Measurements from ENCODE around the gene PGR. TPM values are rescaled to one million over a fixed set of nuclear protein-coding genes. Genes with fewer than 3 reads are reported as not detected.
"Not testable (repeated sequence)": the region's sequence is repeated elsewhere in the genome, so short reads cannot be mapped to it uniquely, and the experiment has no call there.

PGR gene
- total RNA-seq, 1 donor from 2014 or later, result 1.9 TPM

- no peaks in the 10 kb centered on the region for H3K4me1 ChIP-seq
- H3K27me3 ChIP-seq (ENCODE audit: low read depth), result no peaks in the 10 kb centered on the region
- intact Hi-C loops (cut with DNase I), result no loop called here
- no peaks in the 10 kb centered on the region for H3K36me3 ChIP-seq
- H3K27ac ChIP-seq, result no peak overlapping the region
- no peak overlapping the region for H3K4me3 ChIP-seq
- ATAC-seq (no peak), DNase-seq (no peak)
- no peaks in the 10 kb centered on the region for H3K9me3 ChIP-seq
- TF ChIP-seq, protein P1, sequence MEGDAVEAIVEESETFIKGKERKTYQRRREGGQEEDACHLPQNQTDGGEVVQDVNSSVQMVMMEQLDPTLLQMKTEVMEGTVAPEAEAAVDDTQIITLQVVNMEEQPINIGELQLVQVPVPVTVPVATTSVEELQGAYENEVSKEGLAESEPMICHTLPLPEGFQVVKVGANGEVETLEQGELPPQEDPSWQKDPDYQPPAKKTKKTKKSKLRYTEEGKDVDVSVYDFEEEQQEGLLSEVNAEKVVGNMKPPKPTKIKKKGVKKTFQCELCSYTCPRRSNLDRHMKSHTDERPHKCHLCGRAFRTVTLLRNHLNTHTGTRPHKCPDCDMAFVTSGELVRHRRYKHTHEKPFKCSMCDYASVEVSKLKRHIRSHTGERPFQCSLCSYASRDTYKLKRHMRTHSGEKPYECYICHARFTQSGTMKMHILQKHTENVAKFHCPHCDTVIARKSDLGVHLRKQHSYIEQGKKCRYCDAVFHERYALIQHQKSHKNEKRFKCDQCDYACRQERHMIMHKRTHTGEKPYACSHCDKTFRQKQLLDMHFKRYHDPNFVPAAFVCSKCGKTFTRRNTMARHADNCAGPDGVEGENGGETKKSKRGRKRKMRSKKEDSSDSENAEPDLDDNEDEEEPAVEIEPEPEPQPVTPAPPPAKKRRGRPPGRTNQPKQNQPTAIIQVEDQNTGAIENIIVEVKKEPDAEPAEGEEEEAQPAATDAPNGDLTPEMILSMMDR (IDR thresholded peaks at IDR 0.05), result no peak
Measured at GRCh38 chr11:101028644-101029043, 101.0 kb downstream of the PGR start.

GRCh38 chr11:101022256-101022655 is 107.4 kb downstream of the PGR start:
- Histone ChIP-seq H3K36me3 (no peaks in the 10 kb centered on the region), H3K27me3 (ENCODE audit: low read depth) (no peaks in the 10 kb centered on the region), H3K4me3 (no peak overlapping the region), H3K27ac (no peak overlapping the region), H3K9me3 (no peaks in the 10 kb centered on the region), H3K4me1 (no peaks in the 10 kb centered on the region)
- TF ChIP-seq, protein P1 (IDR thresholded peaks at IDR 0.05), result no peak
- intact Hi-C loops (cut with DNase I), result no loop called here
- no peak for DNase-seq
- ATAC-seq, result no peak

- H3K4me1 ChIP-seq, result no peaks in the 10 kb centered on the region
- intact Hi-C loops (cut with DNase I), result no loop called here
- H3K36me3 ChIP-seq, result no peaks in the 10 kb centered on the region
- no peak for ATAC-seq
- no peak overlapping the region for H3K4me3 ChIP-seq
- H3K27me3 ChIP-seq (ENCODE audit: low read depth), result no peaks in the 10 kb centered on the region
- TF ChIP-seq, protein P1 (IDR thresholded peaks at IDR 0.05), result no peak
- no peak overlapping the region for H3K27ac ChIP-seq
- DNase-seq, result no peak
- H3K9me3 ChIP-seq, result no peaks in the 10 kb centered on the region
Measured at GRCh38 chr11:101019870-101020269, 109.7 kb downstream of the PGR start.

DNA sequence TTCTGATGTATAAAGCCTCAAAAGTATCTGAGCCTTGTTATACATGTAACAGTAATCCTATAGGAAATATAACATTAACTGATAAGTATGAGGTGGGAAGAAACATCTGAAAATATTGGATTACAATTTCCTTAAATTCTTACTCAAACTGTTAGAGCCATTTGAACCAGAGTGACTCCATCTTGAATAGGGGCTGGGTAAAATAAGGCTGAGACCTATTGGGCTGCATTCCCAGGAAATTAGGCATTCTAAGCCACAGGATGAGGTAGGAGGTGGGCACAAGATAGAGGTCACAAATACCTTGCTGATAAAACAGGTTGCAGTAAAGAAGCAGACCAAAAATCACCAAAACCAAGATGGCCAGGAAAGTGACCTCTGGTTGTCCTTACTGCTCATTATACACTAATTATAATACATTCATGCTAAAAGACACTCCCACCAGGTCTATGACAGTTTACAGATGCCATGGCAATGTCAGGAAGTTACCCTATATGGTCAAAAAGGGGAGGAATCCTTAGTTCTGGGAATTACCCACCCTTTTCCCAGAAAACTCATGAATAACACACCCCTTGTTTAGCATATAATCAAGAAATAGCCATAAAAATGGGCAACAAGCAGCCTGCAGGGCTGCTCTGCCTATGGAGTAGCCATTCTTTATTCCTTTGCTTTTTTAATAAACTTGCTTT is 114.9 kb downstream of the PGR start:
- Histone ChIP-seq H3K36me3 (no peaks in the 10 kb centered on the region), H3K27ac (no peak overlapping the region), H3K4me1 (no peaks in the 10 kb centered on the region), H3K9me3 (no peaks in the 10 kb centered on the region), H3K27me3 (ENCODE audit: low read depth) (no peaks in the 10 kb centered on the region), H3K4me3 (no peak overlapping the region)
- intact Hi-C loops (cut with DNase I), result no loop called here
- TF ChIP-seq, protein P1 (IDR thresholded peaks at IDR 0.05), result no peak
- DNase-seq, result no peak
- ATAC-seq, result no peak

DNA sequence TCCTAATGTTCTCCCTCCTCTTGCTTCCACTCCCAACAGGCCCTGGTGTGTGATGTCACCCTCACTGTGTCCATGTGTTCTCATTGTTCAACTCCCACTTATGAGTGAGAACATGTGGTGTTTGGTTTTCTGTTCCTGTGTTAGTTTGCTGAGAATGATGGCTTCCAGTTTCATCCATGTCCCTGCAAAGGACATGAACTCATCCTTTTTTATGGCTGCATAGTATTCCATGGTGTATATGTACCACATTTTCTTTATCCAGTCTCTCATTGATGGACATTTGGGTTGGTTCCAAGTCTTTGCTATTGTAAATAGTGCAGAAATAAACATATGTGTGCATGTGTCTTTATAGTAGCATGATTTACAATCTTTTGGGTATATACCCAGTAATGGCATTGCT is 115.9 kb downstream of the PGR start:
- H3K4me1 ChIP-seq; H3K27ac ChIP-seq; ATAC-seq; H3K4me3 ChIP-seq; intact Hi-C loops (cut with DNase I); H3K36me3 ChIP-seq; H3K9me3 ChIP-seq; H3K27me3 ChIP-seq (ENCODE audit: low read depth); DNase-seq: not testable (repeated sequence)

- intact Hi-C loops (cut with DNase I), result no loop called here
- no peak overlapping the region for H3K4me3 ChIP-seq
- DNase-seq, result no peak
- no peak overlapping the region for H3K27ac ChIP-seq
- TF ChIP-seq, protein P1 (IDR thresholded peaks at IDR 0.05), result no peak
- no peaks in the 10 kb centered on the region for H3K36me3 ChIP-seq
- H3K27me3 ChIP-seq (ENCODE audit: low read depth), result no peaks in the 10 kb centered on the region
- no peaks in the 10 kb centered on the region for H3K4me1 ChIP-seq
- ATAC-seq, result no peak
- no peaks in the 10 kb centered on the region for H3K9me3 ChIP-seq
Measured at GRCh38 chr11:101011881-101012280, 117.7 kb downstream of the PGR start.
